HG02588 (cell line): Measurements from ENCODE around the gene KRTAP9-9.
"Not testable (repeated sequence)": the region's sequence is repeated elsewhere in the genome, so short reads cannot be mapped to it uniquely, and the experiment has no call there.

Source experiments
- ATAC-seq: cut with Tn5 transposase; IDR thresholded peaks from one replicate; pipeline ENCODE4 v1.9.1; 2021; ENCODE audit warnings: mild to moderate bottlenecking, moderate library complexity; ENCODE audit not compliant: unreplicated experiment

KRTAP9-9 gene

DNA sequence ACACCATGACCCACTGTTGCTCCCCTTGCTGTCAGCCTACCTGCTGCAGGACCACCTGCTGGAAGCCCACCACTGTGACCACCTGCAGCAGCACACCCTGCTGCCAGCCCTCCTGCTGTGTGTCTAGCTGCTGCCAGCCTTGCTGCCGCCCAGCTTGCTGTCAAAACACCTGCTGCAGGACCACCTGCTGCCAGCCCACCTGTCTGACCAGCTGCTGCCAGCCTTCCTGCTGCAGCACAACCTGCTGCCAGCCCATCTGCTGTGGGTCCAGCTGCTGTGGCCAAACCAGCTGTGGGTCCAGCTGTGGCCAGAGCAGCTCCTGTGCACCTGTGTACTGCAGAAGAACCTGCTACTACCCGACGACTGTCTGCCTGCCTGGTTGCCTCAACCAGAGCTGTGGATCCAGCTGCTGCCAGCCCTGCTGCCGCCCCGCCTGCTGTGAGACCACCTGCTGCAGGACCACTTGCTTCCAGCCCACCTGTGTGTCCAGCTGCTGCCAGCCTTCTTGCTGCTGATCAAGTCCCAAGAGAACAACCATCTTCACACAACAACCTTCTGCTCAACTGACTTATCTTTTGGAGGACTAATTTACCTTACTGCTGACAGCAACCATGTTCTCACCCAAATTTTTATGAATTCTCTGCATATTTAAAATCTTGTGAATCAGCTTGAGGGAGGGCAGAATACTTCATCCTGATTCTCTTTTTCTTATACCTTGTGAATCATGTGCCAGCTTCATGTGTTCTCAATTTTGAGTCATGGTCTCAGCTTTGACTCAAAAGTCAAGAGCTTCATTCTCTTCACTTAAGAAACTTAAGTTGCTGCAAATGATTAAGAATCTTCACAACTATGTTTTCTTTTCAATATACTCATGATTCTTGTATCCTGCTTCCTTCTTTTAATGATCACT, at the start of gene KRTAP9-9:
Gene KRTAP9-9 (plus strand): TSS at position 4 of the 910 bp plus-strand sequence.
- not testable (repeated sequence) for ATAC-seq

DNA sequence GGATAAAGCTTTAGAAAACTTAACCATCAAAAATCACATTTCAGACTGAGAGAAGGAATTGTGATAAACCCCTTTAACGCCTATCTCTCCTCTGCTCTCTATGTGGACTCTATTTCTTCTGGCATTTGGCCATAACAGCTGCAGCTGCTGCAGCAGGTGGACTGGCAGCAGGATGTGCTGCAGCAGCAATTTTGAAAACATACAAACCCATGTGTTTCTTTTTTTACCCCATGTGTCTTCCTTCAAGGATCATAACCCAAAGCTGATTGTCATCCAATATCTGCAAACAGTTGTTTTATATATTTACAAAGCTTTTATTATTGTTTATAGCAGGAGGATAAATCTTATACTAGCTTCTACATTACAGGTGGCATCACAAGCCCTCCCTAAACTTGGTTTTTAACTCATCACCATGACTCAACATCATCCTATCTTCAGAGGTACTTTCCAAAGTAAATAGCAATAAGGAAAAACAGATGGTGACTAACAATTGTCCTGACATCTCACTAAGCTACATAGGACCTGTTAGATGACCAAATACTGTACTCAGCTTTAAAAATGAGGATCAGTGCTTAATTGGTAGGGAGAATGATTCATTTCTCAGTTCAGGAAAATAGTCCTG, 43.2 kb upstream of the KRTAP9-9 start:
- no peak for ATAC-seq

DNA sequence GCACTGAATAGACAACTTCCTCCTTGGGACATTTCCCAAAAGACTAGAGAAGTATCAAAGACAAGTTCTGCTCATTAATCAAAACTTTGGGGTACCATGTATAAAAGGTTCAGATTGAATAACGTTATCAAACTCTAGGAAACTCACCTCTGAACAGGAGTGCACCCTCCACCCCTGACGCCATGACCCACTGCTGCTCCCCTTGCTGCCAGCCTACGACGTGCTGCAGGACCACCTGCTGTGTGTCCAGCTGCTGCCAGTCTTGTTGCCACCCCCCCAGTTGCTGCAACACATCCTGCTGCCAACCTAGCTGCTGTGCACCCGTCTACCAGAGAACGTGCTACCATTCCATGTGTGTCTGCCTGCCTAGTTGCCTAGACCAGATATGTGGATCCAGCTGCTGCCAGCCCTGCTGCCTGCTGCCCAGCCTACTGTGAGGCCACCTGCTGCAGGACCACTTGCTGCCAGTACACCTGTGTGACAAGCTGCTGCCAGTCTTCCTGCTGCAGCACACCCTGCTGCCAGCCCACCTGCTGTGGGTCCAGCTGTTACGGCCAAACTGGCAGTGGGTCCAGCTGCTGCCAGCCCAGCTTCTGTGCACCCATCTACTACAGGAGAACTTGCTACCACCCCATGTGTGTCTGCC, 42.5 kb upstream of the KRTAP9-9 start:
- ATAC-seq, result no peak

DNA sequence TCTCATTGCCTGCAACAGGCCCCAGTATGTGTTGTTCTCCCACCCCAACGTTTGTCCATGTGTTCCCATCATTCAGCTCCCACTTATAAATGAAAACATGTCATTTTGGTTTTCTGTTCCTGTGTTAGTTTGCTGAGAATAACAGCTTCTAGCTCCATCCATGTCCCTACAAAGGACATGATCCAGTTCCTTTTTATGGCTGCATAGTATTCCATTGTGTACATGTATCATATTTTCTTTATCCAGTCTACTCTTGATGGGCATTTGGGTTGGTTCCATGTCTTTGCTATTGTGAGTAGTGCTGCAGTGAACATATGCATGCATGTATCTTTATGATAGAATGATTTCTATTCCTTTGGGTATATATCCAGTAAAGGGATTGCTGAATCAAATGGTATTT, 39.5 kb upstream of the KRTAP9-9 start:
- ATAC-seq, result no peak

DNA sequence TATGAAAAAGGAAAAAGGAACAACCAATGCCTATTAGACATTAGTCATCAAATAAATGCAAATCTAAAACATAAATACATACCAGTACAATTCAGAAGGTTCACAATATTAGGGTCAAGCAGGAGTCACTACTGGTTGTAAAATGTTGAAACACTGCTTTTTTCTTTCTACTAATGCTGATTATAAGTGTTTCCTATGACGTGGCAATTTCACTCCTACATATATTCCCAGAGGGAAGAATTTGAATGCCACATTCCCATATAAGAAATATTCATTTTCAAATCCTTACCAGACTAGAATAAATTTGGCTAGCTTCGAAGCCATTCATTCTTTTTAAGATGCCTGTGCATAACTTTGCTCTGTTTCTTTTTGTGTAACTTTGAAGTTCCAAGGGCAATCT, 31.4 kb upstream of the KRTAP9-9 start:
- no peak for ATAC-seq

DNA sequence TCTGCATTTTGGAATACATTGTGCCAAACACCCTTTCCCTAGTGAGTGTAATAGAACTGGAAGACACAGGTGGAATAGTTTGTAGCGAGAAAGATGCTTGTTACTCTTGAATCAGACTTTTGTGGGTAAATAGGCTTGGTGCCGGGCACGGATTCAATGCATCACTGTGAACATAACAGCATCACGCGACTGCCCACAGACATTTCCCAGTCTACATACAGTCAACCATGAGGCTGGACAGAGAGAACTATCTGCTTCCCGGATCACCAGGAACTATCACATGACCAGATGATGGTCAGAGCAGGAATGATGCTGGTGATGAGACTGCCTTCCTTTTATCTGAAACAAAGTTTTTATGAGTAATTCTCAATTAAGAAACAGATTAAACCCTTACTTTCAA, 29.1 kb upstream of the KRTAP9-9 start:
- no peak for ATAC-seq

DNA sequence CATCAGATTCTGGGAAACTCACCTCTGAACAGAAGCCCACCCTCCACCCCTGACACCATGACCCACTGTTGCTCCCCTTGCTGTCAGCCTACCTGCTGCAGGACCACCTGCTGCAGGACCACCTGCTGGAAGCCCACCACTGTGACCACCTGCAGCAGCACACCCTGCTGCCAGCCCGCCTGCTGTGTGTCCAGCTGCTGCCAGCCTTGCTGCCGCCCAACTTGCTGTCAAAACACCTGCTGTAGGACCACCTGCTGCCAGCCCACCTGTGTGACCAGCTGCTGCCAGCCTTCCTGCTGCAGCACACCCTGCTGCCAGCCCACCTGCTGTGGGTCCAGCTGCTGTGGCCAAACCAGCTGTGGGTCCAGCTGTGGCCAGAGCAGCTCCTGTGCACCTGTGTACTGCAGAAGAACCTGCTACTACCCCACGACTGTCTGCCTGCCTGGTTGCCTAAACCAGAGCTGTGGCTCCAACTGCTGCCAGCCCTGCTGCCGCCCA, 28.5 kb upstream of the KRTAP9-9 start, which contains the start of gene KRTAP9-2:
Gene KRTAP9-2 (plus strand): TSS at position 51 of the 498 bp plus-strand sequence. CDS start 7 bp downstream, at position 58.
- ATAC-seq, result not testable (repeated sequence)

DNA sequence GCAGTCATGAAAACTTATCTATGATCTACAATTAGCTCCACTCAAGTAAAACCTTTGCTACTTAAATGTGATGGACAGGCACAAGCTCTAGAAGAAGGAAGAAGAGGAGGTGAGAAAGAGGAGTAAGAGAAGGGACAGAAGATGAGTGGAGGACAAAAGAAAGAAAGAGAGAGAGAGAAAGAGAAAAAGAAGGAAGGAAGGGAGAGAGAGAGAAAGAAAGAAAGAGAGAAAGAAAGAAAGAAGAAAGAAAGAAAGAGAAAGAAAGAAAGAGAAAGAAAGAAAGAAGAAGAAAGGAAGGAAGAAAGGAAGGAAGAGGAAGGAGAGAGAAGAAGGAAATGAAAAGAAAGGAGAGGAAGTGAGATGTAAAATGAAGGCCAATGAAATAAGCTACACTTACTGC, 25.1 kb upstream of the KRTAP9-9 start:
- ATAC-seq, result no peak

DNA sequence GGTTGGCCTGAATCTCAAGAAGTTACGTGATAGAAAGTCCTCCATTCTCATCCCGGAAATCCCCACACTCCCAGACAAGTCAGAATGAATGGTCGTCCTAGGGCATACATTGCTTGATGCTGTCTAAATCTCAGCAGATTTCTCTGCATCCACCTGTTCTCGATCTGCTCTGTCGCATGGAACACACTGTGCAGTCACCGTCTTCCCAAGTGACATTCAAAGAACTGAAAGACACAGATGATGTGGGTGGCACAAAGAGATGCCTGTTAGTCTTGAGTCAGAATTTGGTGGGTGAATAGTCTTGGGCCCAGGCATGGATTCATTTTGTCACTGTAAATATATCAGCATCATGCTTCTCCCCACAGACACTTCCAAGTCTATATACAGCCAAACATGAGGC, 23.5 kb upstream of the KRTAP9-9 start:
- ATAC-seq, result no peak

DNA sequence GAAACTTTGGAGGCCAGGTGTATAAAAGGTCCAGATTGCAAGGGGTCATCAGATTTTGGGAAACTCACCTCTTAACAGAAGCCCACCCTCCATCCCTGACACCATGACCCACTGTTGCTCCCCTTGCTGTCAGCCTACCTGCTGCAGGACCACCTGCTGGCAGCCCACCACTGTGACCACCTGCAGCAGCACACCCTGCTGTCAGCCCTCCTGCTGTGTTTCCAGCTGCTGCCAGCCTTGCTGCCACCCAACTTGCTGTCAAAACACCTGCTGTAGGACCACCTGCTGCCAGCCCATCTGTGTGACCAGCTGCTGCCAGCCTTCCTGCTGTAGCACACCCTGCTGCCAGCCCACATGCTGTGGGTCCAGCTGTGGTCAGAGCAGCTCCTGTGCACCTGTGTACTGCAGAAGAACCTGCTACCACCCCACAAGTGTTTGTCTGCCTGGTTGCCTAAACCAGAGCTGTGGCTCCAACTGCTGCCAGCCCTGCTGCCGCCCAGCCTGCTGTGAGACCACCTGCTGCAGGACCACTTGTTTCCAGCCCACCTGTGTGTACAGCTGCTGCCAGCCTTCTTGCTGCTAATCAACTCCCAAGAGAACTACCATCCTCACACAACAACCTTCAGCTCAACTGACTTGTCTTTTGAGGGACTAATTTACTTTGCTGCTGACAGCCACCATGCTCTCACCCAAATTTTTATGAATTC, 22.6 kb upstream of the KRTAP9-9 start, which contains the start of gene KRTAP9-3:
Gene KRTAP9-3 (plus strand): TSS at position 51 of the 707 bp plus-strand sequence. CDS start 53 bp downstream, at position 104.
- ATAC-seq, result not testable (repeated sequence)

DNA sequence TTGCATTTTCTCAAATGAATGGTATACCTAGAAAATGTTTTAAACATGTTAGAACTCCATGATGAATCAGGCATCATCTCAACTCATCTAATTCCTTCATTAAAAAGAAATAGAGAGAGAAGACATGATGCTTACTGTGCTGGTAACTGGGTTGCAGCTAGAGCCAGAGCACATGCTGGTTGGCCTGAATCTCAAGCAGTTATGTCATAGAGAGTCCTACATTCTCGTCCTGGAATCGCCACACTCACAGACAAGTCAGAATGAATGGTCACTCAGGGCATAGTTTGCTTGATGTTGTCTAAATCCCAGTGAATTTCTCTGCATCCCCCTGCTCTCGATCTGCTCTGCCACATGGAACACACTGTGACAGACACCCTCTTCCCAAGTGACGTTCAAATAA, 18.1 kb upstream of the KRTAP9-9 start:
- not testable (repeated sequence) for ATAC-seq

DNA sequence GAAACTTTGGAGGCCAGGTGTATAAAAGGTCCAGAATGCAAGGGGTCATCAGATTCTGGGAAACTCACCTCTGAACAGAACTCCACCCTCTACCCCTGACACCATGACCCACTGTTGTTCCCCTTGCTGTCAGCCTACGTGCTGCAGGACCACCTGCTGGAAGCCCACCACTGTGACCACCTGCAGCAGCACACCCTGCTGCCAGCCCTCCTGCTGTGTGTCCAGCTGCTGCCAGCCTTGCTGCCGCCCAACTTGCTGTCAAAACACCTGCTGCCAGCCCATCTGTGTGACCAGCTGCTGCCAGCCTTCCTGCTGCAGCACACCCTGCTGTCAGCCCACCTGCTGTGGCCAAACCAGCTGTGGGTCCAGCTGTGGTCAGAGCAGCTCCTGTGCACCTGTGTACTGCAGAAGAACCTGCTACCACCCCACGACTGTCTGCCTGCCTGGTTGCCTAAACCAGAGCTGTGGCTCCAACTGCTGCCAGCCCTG, 17.2 kb upstream of the KRTAP9-9 start, which contains the start of gene KRTAP9-8:
Gene KRTAP9-8 (plus strand): TSS at position 51 of the 489 bp plus-strand sequence. CDS start 53 bp downstream, at position 104.
- not testable (repeated sequence) for ATAC-seq

DNA sequence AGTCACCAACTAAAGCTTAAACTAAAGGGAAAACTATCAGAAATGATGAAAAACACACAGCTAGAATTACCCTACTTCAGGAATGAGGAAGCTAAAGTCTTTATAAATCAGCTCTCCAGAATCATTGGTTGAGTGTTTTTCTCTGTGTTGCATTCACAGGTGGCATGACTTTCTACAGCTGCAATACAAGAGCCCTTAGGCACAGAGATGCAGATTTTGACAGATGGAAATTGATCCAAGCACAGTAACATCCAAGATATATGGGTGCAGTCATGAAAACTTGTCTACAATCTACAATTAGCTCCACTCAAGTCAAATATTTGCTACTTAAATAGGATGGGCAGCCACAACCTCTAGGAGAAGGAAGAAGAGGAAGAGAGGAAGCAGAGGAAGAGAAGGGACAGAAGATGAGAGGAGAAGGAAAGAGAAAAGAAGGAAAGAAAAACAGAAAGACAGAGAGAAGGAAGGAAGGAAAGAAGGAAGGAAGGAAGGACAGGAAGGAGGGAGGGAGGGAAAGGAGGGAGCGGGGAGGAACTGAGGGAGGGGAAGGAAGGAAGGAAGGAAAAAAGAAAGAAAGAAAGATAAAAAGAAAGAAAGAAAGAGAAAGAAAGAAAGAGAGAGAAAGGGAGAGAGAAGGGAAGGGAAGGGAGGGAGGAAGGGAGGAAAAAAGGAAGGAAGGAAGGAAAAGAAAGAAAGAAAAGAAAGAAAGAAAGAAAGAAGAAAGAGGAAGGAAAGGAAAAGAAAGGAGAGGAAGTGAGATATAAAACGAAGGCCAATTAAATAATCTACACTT, 8.0 kb upstream of the KRTAP9-9 start:
- not testable (repeated sequence) for ATAC-seq

DNA sequence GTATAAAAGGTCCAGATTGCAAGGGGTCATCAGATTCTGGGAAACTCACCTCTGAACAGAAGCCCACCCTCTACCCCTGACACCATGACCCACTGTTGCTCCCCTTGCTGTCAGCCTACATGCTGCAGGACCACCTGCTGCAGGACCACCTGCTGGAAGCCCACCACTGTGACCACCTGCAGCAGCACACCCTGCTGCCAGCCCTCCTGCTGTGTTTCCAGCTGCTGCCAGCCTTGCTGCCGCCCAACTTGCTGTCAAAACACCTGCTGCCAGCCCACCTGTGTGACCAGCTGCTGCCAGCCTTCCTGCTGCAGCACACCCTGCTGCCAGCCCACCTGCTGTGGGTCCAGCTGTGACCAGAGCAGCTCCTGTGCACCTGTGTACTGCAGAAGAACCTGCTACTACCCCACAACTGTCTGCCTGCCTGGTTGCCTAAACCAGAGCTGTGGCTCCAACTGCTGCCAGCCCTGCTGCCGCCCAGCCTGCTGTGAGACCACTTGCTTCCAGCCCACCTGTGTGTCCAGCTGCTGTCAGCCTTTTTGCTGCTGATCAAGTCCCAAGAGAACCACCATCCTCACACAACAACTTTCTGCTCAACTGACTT, 5.4 kb upstream of the KRTAP9-9 start, which contains the start of gene KRTAP9-4:
Gene KRTAP9-4 (plus strand): TSS at position 51 of the 604 bp plus-strand sequence. CDS start 34 bp downstream, at position 85.
- ATAC-seq, result not testable (repeated sequence)

DNA sequence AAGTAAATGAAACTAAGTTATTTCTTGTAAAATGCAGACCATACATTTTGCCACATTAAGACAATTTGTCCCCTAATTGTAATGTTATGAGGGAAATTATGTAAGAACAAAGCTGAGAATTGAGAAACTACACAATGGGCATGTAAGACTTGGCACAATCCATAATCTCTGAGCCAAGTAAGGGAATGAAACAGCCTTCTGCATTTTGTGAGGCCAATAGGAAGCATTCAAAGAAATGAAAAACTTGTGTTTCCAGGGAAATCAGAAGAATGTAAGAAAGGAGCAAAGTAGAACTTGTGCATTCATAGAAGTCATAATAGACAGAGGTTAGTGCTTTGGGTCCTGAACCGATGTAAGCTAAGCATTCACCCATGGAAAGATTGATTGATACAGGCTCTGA, 3.9 kb upstream of the KRTAP9-9 start:
- ATAC-seq, result no peak

DNA sequence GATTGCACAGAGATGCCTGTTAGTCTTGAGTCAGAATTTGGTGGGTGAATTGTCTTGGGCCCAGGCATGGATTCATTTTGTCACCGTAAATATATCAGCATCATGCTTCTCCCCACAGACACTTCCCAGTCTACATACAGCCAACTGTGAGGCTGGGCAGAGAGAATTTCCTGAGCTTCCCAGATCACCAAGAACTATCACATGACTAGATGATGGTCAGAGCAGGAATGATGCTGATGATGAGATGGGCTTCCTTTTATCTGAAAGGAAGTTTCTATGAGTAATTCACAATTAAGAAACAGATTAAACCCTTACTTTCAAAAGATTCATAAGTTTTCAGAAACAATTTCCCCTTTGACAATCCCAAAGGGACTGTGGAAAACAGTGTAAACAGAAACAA, 323 bp upstream of the KRTAP9-9 start:
- no peak for ATAC-seq

DNA sequence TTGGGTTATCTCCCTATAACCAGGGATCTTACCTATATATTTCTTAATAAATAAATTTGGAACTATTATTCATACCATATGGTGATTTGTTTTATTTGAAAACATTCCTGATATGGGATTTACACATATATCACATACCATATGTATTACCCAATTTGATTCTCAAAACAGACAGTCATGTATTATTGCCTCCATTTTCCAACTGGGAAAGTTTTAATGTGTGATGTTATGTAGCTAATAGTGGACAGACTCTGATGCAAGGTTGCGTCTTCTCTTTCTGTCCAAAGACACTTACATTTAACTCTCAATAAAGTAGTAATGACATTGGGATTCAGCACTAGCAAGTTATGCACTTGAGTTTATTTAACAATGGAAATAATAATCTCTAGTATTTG, 1.1 kb downstream of the KRTAP9-9 start:
- ATAC-seq, result no peak

DNA sequence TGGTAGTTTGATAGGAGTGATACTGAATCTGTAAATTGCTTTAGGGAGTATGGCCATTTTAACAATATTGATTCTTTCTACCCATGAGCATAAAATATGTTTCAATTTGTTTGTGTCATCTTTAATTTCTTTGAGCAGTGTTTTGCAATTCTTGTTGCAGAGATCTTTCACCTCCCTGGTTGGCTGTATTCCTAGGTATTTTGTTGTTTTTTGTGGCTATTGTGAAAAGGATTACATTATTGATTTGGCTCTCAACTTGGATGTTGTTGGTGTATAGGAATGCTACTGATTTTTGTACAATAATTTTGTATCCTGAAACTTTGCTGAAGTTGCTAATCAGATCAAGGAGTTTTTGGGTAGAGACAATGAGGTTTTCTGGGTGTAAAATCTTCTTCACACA, 3.2 kb downstream of the KRTAP9-9 start:
- ATAC-seq, result no peak

DNA sequence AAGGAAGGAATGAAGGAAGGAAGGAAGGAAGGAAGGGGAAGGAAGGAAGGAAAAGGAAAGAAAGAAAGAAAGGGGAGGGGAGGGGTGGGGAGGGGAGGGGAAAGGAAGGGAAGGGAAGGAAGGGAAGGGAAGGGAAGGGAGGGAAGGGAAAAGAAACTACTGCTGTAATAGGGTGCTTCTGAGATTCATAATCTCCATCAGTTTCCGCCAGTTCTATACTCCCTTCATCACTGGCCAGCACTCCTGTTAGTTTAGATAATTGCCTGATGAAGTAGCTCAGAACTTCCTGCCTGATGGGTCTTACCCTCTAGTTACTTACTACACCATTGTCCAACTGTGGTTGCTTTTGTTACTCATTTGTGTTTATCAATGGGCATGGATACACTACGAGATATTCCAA, 8.0 kb downstream of the KRTAP9-9 start:
- ATAC-seq, result no peak
